IMR-90 (cell line): ENCODE measurements around the gene CENPS. TPM values are rescaled to one million over a fixed set of nuclear protein-coding genes. Genes with fewer than 3 reads are reported as not detected.
A peak's percentile ranks its signal among the peaks of the same experiment; 100 is the strongest.

Experiments
- ATAC-seq: fragments of 200-7000 bp; cut with Tn5 transposase; 2 replicates; pipeline ENCODE4 v1.9.1; 2020; ENCODE audit warnings: low read depth, mild to moderate bottlenecking, moderate library complexity
- BruUV-seq: library from RNA; stranded (reverse); fragments of 400-500 nt; replicated peaks from 2 replicates; lab custom pipeline; 2021; lab: Mats Ljungman, UMichigan
- CTCF ChIA-PET: fragments of 300-600 bp; formaldehyde crosslinking; extraction: SDS; loops from one replicate; lab custom pipeline; 2021; ENCODE audit warnings: antibody characterized with exemption; lab: Yijun Ruan, JAX
- POLR2A ChIA-PET: fragments of 300-600 bp; sonication (Branson Sonifier 250); formaldehyde crosslinking; loops from one replicate; lab custom pipeline; 2022; ENCODE audit warnings: antibody characterized with exemption; ENCODE audit not compliant: unreplicated experiment; lab: Charles Lee
- DNase-seq: peaks from one replicate; pipeline ENCODE4 v3.0.0; 2013
- H2AFZ ChIP-seq: replicated peaks from 2 replicates; pipeline ENCODE3; 2013; ENCODE audit warnings: low read length, mild to moderate bottlenecking; ENCODE audit not compliant: poor library complexity
- H2AK5ac ChIP-seq: 2 replicates; pipeline ENCODE4 v1.6.1; 2013; ENCODE audit warnings: low read depth, low read length, inconsistent platforms
- H2AK9ac ChIP-seq: replicated peaks from 2 replicates; pipeline ENCODE3; 2013; ENCODE audit warnings: mild to moderate bottlenecking, low read depth, low read length, moderate library complexity; ENCODE audit not compliant: poor library complexity
- H2BK120ac ChIP-seq: 2 replicates; pipeline ENCODE4 v1.6.1; 2013; ENCODE audit warnings: low read depth, low read length, inconsistent platforms
- H2BK15ac ChIP-seq: 3 replicates; pipeline ENCODE4 v1.6.1; 2013; ENCODE audit warnings: low read depth, low read length, inconsistent platforms
- H2BK20ac ChIP-seq: 2 replicates; pipeline ENCODE4 v1.6.1; 2013; ENCODE audit warnings: low read depth, mild to moderate bottlenecking, inconsistent platforms, low read length, moderate library complexity
- H2BK5ac ChIP-seq: 2 replicates; pipeline ENCODE4 v1.6.1; 2013; ENCODE audit warnings: mild to moderate bottlenecking, low read depth, low read length, inconsistent platforms; ENCODE audit not compliant: poor library complexity, severe bottlenecking
- H3K14ac ChIP-seq: replicated peaks from 2 replicates; pipeline ENCODE4 v1.6.1; 2013; ENCODE audit warnings: low read depth, low read length, inconsistent platforms
- H3K18ac ChIP-seq: 2 replicates; pipeline ENCODE4 v1.6.1; 2013; ENCODE audit warnings: low read depth, low read length, control low read depth
- H3K23ac ChIP-seq: 2 replicates; pipeline ENCODE4 v1.6.1; 2013; ENCODE audit warnings: low read depth, low read length, inconsistent platforms
- H3K27ac ChIP-seq: 2 replicates; pipeline ENCODE4 v1.5.1; 2013; ENCODE audit warnings: mild to moderate bottlenecking, control low read depth, low read length; ENCODE audit not compliant: insufficient read depth
- H3K27me3 ChIP-seq: 2 replicates; pipeline ENCODE4 v1.6.1; 2013; ENCODE audit warnings: low read length; ENCODE audit not compliant: control insufficient read depth, insufficient read depth
- H3K36me3 ChIP-seq: 2 replicates; pipeline ENCODE4 v1.6.1; 2013; ENCODE audit warnings: low read length, mixed read lengths; ENCODE audit not compliant: control insufficient read depth, insufficient read depth
- H3K4ac ChIP-seq: 2 replicates; pipeline ENCODE4 v1.6.1; 2013; ENCODE audit warnings: low read depth, low read length, inconsistent platforms
- H3K4me1 ChIP-seq: 2 replicates; pipeline ENCODE4 v1.6.1; 2013; ENCODE audit warnings: low read length, mixed read lengths; ENCODE audit not compliant: control insufficient read depth, insufficient read depth
- H3K4me2 ChIP-seq: 2 replicates; pipeline ENCODE4 v1.6.1; 2013; ENCODE audit warnings: low read depth, mild to moderate bottlenecking, control low read depth, low read length, moderate library complexity
- H3K4me3 ChIP-seq: 2 replicates; pipeline ENCODE4 v1.5.1; 2013; ENCODE audit warnings: low read depth, mild to moderate bottlenecking, control low read depth, low read length, moderate library complexity; ENCODE audit not compliant: insufficient read depth
- H3K56ac ChIP-seq: 2 replicates; pipeline ENCODE4 v1.6.1; 2013; ENCODE audit warnings: low read length, inconsistent platforms; ENCODE audit not compliant: insufficient read depth; ENCODE audit errors: extremely low read depth
- H3K79me1 ChIP-seq, 2 experiments: 2 replicates each; pipeline ENCODE4 v1.6.1; 2013; ENCODE audit warnings: low read length in 2 of 2, inconsistent platforms in 1 of 2, low read depth in 1 of 2
- H3K9ac ChIP-seq: 2 replicates; pipeline ENCODE4 v1.6.1; 2013; ENCODE audit warnings: low read depth, low read length, control low read depth
- H3K9me1 ChIP-seq: 2 replicates; pipeline ENCODE4 v1.6.1; 2013; ENCODE audit warnings: low read length, inconsistent platforms; ENCODE audit not compliant: insufficient read depth
- H3K9me3 ChIP-seq: 2 replicates; pipeline ENCODE4 v1.6.1; 2013; ENCODE audit warnings: low read length; ENCODE audit not compliant: control insufficient read depth, insufficient read depth
- H4K20me1 ChIP-seq: 2 replicates; pipeline ENCODE4 v1.6.1; 2013; ENCODE audit warnings: low read length, inconsistent platforms; ENCODE audit not compliant: insufficient read depth
- H4K5ac ChIP-seq: 2 replicates; pipeline ENCODE4 v1.6.1; 2013; ENCODE audit warnings: mild to moderate bottlenecking, low read depth, low read length, control low read depth
- H4K8ac ChIP-seq, 2 experiments: 2 replicates each; pipeline ENCODE4 v1.6.1; 2013; ENCODE audit warnings: low read depth in 2 of 2, low read length in 2 of 2, control low read depth in 1 of 2, inconsistent platforms in 1 of 2
- H4K91ac ChIP-seq: 2 replicates; pipeline ENCODE4 v1.6.1; 2013; ENCODE audit warnings: low read depth, low read length, inconsistent platforms; ENCODE audit not compliant: insufficient read depth
- MAZ ChIP-seq: IDR thresholded peaks from 2 replicates; pipeline ENCODE4 v1.6.1; 2012; ENCODE audit warnings: low read depth, mild to moderate bottlenecking, low read length, improper control_type of control experiment, moderate library complexity, borderline replicate concordance
- MXI1 ChIP-seq: IDR thresholded peaks from 2 replicates; pipeline ENCODE4 v1.6.1; 2012; ENCODE audit warnings: low read depth, mild to moderate bottlenecking, low read length, moderate library complexity, borderline replicate concordance
- NFE2L2 ChIP-seq: fragments of 150-350 bp; IDR thresholded peaks from 2 replicates; pipeline ENCODE4 v1.6.1; 2016; ENCODE audit warnings: low read depth, mild to moderate bottlenecking, low read length
- POLR2A ChIP-seq: IDR thresholded peaks from 2 replicates; pipeline ENCODE4 v1.6.1; 2012; ENCODE audit warnings: mild to moderate bottlenecking, low read depth, low read length
- WGBS, 2 experiments: methylation state at CpG; one replicate each; pipeline versions ENCODE4 v1.1.5 to v1.1.7; 2013; ENCODE audit warnings: missing lambda C conversion rate in 2 of 2; ENCODE audit not compliant: insufficient read length in 1 of 2; ENCODE audit errors: extremely low coverage in 2 of 2; 5-methylcytosine and 5-hydroxymethylcytosine counted together
- dilution Hi-C: fragments of 300-500 bp; cut with HindIII; formaldehyde crosslinking; loops from one replicate; pipeline ENCODE4 v1.14.3; 2018; ENCODE audit warnings: low sequenced_read_pairs; ENCODE audit not compliant: unreplicated experiment
- in situ Hi-C: fragments of 300-500 bp; cut with MboI; formaldehyde crosslinking; loops from 3 replicates; pipeline ENCODE4 v1.14.3; 2019; ENCODE audit warnings: low sequenced_read_pairs, inconsistent platforms, mixed read lengths
- intact Hi-C: fragments of 100-400 bp; cut with micrococcal nuclease; formaldehyde crosslinking; loops from 2 replicates; pipeline ENCODE4 v1.10.0; 2022
- polyA plus RNA-seq, 3 experiments: library from polyadenylated mRNA; depleted of rRNA; stranded (reverse); fragments of >200 nt; gene quantifications; 2 replicates each; pipeline ENCODE4 v1.2.3, GENCODE V29; 2012; ENCODE audit warnings: low replicate concordance in 1 of 3
- total RNA-seq: library from RNA; depleted of rRNA; stranded (reverse); fragments of >200 nt; gene quantifications from 2 replicates; pipeline ENCODE4 v1.2.3, GENCODE V29; 2012

CENPS gene
- total and polyA plus RNA-seq, 2 of the 4 experiments (the other 2 are of a cell fraction), result 9.9 to 12.3 TPM

GRCh38 chr1:10389271-10389973, 40.8 kb upstream of the CENPS start:
- Histone ChIP-seq H3K9me1 (peaks cover 9% of the 10 kb centered on the region; the same call in 1 of the 2 replicates), H3K79me1 (0 out of 4 replicates have a peak, but pooled peaks cover 0 to 6% of the 10 kb centered on the region in 2 experiments), H3K4ac (no peak overlapping the region), H3K27ac (no peak overlapping the region), H2BK120ac (0 out of 2 replicates have a peak overlapping the region, but pooled peaks have one; percentile 15), H2AK9ac (no peak overlapping the region), H3K9ac (no peak overlapping the region), H3K4me3 (no peak overlapping the region), H2AK5ac (peak overlapping the region; percentile 24; the same call in 1 of the 2 replicates), H4K91ac (0 out of 2 replicates have a peak overlapping the region, but pooled peaks have one; percentile 15), H2BK20ac (no peak overlapping the region), H3K27me3 (no peaks in the 10 kb centered on the region), H2BK5ac (no peak overlapping the region), H3K23ac (no peak overlapping the region), H4K20me1 (no peaks in the 10 kb centered on the region), H4K8ac (no peak overlapping the region; a peak in 1 of 4 replicates), H3K14ac (no peak overlapping the region), H3K9me3 (no peaks in the 10 kb centered on the region), H4K5ac (no peak overlapping the region), H2AFZ (no peak overlapping the region), H3K36me3 (no peaks in the 10 kb centered on the region), H3K4me1 (peaks cover 13% of the 10 kb centered on the region), H3K56ac (no peak overlapping the region), H3K4me2 (no peak overlapping the region), H3K18ac (no peak overlapping the region), H2BK15ac (no peak overlapping the region)
- ChIA-PET POLR2A (no interaction called here), CTCF (no interaction called here)
- dilution Hi-C loops, result no loop called here
- in situ Hi-C loops, result no loop called here
- no TSS peak for BruUV-seq
- TF ChIP-seq POLR2A, result no peak
- TF ChIP-seq MAZ, result no peak
- no peak for TF ChIP-seq NFE2L2
- no peak for TF ChIP-seq MXI1
- ATAC-seq (no peak), DNase-seq (no peak)
- WGBS, 2 experiments, result 95% methylated on average over 2 of the region's 6 CpGs; no CpG with 5 or more reads in 1 of the 2 experiments
- intact Hi-C loops, result no loop called here
